Measurements from ENCODE around the gene TREH.

DNA sequence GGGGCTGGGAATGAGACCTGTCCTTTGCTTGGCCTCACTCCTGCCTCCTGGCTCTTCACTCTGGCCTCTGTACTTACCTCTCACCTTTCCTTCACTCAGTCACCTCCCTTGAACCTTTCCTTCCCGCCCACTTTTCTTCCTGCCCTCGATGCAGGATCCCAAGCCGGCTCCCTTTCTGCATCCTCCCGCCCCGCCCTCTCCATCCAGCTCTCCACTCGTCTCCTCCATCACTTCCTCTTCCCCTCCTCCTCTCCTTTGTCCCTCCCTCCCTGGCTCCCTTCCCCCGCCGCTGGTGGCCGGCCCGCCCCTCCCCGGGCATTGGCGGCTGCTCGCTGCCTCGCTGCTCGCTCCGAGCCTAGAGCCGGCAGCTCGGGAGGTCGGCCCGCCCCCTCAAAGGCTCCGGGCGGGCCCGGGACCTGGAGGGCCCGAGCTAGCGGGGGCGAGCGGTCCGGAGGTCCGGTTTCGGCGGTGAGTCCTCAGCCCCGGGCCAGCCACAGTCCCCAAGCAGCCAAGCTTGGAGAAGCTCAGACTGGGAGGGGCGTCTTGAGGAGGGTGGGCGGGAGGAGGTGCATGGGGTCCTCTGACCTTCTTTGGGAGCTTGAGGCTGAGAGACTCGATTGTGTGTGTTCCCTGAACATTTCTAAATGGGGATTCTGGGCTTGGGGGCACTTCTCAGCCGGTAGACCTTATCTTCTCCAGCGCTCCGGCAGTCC lies 58.2 kb downstream of the TREH start:
- TF ChIP-seq SIN3A (conservative IDR thresholded peaks at IDR 0.05 in 1 of 2, IDR thresholded peaks at IDR 0.05 in 1 of 2; ENCODE audit: low read depth in 1 of 2, low read length in 2 of 2), result peak in 1 of 2 experiments; percentile 16; a peak in 1 of 4 replicates
- TF ChIP-seq EZH2 (IDR thresholded peaks at IDR 0.05; ENCODE audit: low read depth, low read length, severe bottlenecking), result no peak
- TF ChIP-seq SRF (IDR thresholded peaks at IDR 0.05; ENCODE audit: low read depth, low read length), result no peak
- TF ChIP-seq, protein P1, sequence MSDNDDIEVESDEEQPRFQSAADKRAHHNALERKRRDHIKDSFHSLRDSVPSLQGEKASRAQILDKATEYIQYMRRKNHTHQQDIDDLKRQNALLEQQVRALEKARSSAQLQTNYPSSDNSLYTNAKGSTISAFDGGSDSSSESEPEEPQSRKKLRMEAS (IDR thresholded peaks at IDR 0.05), result no peak
- TF ChIP-seq, protein P2, sequence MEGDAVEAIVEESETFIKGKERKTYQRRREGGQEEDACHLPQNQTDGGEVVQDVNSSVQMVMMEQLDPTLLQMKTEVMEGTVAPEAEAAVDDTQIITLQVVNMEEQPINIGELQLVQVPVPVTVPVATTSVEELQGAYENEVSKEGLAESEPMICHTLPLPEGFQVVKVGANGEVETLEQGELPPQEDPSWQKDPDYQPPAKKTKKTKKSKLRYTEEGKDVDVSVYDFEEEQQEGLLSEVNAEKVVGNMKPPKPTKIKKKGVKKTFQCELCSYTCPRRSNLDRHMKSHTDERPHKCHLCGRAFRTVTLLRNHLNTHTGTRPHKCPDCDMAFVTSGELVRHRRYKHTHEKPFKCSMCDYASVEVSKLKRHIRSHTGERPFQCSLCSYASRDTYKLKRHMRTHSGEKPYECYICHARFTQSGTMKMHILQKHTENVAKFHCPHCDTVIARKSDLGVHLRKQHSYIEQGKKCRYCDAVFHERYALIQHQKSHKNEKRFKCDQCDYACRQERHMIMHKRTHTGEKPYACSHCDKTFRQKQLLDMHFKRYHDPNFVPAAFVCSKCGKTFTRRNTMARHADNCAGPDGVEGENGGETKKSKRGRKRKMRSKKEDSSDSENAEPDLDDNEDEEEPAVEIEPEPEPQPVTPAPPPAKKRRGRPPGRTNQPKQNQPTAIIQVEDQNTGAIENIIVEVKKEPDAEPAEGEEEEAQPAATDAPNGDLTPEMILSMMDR (IDR thresholded peaks at IDR 0.05; ENCODE audit: control extremely low read depth in 1 of 3, insufficient read depth in 1 of 3, low read depth in 1 of 3, low read length in 3 of 3), result no peak
